HG03565 (cell line): ENCODE results near the gene SETD3.

Source experiments
- ATAC-seq: cut with Tn5 transposase; IDR thresholded peaks from one replicate; pipeline ENCODE4 v1.9.1; 2021; ENCODE audit warnings: mild to moderate bottlenecking, moderate library complexity; ENCODE audit not compliant: unreplicated experiment

SETD3 gene

DNA sequence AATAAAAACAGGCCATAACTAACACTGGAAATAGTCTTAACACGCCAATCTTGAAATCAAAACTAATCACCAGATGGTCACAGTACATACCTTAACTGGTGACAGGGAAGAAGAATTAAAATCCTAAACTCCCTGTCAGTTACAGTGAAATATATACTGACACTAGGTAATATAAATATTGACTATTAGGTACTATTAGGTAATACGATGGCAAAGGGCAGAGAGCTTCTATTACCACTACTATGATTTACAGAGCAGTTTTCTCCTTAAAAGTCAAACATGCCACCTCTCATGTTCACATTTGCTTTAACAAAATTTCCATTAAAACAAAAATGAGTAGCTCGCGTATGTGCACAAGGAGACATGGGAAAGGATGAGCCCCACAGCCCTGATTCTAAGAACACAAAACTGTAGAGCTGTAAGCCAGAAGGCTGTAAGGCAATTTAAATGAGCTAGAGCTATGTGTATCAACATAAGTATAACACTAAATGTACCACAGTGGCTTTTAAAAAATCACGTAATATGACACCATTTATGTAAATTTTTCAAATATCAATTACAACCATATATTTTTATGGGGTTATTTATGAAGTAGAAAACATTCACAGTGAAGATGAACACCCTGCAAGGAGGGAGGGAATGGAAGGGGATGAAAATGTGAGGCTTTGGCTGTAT, 19.1 kb downstream of the SETD3 start:
- ATAC-seq, result no peak

DNA sequence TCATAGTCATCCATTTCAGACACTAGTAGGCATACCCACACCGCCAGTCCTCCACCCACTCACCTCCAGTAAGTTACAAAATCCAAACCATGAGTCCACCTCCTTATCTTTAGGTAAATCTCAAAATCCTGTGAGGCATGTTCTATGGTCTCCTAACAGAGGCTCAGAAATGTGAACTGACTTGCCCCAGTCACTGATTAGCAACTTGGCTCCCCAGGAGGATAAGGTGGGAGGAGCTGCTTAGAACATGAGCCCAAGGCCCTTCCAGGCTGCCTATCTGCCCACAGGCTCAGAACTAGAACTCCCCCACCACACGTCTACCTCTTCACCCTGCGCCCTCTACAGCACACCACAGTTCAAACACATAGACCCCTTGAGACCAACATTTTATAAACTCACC, 19.9 kb downstream of the SETD3 start:
- ATAC-seq, result no peak

DNA sequence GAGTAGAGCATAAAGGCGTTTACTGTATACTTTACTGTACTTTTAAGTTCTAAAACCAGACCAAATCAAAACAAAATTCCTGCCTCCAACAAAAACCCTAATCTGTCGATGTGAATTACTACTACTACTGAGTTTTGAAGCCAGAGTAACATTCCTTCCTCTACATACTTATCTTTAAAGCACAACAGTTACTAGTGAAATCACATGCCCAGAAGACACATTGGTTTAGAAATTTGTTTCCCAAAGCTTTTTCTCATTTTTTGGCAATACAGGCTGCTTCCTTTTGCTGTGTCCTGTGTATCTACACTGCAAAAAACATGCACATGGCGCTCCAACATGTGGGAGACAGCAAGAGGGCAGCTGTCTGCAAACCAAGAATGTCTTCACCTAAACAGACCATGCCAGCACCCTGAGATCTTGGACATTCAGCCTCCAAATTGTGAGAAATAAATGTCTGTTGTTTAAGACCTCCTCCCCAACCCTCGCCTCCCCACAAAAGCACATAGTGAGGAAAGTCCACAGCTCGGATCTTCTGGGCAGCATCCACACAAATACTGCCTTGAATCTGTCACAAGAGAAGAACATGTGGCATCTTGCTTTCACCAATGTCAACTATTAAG, 21.1 kb downstream of the SETD3 start:
- no peak for ATAC-seq

DNA sequence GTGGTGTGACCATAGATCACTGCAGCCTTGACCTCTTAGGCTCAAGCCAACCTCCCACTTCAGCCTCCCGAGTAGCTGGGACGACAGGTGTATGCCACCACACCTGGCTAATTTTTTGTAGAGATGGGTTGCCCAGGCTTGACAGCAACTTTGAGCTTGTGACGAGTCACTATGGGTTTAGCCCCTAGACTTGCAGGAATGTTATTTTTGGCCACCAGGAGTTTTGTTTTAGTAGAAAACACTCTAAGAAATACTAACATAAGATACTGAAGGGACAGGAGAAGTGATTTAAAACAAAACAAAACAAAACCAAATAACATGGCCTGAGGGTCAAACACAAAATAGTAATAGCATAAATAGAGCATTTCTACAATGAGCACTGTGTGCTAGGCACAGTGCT, 26.4 kb downstream of the SETD3 start:
- no peak for ATAC-seq

DNA sequence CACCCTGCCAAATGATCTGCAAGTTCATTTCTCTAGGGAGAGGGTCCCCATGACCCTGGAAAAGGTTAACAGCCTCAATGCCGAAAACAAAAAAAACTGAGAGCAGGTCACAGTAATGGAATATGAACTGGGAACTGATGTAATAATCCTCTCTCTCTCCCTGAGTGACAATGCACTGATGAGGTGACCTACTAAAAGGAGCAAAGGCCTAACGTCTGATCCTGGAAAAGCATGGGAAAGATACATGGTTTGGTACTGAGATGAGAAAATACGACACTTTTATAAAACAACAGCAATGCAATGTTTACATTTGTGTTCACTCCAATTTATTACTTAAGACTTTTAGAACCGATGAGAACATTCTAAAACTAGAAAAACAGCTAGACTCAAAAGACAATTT, 27.7 kb downstream of the SETD3 start:
- no peak for ATAC-seq

DNA sequence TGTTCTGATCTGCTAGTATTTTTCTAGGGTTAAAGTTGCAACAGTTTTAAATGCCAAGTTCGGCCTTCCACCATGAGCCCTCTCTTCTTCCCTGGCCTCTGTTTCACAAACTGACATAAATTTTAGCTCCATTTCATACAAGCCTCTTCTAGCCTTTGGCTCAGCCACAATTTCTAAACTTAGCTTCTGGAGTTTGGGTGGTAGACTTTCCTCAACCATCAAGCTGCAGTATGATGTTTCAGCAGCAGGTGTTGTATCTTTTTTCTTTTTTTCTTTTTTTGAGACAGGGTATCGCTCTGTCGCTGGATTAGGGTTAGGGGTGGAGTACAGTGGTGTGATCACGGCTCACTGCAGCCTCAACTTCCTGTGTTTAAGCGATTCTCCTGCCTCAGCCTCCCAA, 29.4 kb downstream of the SETD3 start:
- ATAC-seq, result no peak

DNA sequence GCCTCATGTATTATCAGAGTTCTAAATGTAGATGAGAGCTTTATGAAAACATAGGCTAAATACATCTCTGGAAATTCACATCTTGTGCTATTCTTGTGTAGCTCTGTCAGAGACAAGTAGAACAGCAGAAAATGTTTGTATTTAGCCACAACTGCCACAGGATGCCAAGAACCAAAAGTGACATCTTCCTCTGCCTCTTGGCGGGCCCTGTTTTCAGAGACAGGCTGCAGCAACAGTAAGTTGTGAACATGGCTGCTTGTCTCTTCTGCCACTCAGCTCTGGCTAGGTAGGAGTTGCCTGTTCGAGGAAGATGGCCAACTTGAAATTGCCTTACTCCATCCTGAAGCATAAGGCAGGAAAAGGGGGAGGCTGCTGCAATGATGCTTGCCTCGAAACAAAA, 30.4 kb downstream of the SETD3 start:
- ATAC-seq, result no peak

DNA sequence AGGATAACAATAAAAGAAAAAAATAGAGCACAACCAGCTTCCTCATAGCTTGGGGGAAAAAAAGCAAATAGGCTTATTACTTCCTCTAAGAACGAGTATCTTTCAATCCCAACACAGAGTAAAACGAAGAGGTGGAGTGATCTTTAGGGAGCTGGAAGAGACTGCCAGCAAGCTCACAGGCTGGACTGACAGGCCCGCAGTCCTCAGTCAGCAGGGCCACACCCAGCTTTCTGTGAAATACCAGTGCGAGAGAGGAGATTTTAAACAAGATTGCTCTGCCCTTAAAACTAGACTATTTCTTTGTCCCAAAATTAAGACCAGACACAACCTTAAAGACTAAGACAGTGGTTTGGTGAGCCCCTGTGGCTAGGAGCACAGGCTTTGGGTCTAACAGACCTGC, 32.9 kb downstream of the SETD3 start:
- no peak for ATAC-seq

DNA sequence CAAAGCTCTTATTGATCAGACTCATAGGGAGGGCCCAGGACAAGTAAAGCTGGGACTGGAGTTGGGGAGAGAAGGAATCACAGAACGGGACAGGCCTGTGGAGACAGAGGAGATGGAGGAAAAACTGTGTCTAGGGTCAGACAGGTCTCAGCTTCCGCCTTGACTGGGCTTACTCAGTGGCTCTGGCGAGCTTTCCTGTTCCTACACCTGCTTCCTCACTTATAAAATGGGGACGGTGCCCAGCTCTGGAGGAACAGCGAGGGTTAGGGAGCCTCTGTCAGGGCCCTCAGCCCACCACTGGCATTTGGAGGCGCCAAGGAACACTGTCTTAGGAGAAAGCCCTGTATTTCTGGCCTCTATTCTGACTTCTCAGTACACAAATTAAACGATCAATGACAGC, 34.7 kb downstream of the SETD3 start:
- no peak for ATAC-seq

DNA sequence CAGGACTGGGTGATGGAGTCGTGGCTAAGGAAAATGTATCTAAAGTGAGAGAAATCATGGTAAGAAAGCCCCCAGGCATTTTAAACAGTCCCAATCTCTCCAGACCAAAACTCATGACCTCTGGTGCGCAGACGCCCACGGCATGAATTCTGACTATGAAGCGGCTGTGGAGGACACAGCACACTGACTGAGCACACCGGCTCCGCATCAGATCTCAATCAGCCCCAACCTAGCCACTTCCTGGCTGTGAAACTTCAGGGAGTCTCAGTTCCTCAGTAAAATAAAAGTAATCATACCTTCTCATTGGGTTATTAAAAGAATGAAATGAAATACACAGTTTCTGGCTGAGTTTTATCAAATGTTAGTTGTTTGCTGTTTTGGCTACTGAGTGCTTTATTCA, 38.7 kb downstream of the SETD3 start:
- no peak for ATAC-seq

DNA sequence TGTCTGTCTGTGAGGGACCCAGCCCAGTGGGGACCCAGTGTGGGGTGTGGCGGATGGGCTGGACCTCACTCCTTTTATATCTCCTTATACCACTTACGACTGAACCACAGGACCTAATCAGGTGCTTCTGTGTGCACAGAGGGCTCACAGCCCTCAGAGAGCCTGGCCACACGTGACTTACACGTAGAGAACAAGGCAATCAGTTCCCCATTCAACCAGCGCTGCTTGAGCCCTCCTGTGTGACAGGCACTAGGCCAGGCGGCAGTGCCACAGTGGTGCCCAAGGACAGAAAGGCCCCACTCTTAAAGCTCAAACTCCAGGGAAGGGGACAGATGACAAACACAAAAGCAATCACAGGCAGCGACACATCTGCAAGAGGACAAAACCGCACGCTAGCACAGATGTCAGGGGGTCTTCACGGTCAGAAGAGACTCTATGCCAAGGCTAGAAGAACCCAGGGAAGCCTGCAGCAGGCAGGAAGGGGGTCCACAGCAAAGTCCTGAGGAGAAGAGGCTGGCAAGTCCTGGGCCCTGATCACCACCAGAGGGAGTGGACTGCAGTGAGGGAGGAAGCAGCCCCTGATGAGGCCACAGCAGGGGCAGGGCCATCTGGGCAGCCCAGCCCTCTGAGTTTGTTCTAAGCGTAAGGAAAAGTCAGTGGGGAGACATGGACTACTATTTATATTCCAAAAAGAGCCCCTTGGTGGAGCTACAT, 39.3 kb downstream of the SETD3 start:
- ATAC-seq, result no peak

DNA sequence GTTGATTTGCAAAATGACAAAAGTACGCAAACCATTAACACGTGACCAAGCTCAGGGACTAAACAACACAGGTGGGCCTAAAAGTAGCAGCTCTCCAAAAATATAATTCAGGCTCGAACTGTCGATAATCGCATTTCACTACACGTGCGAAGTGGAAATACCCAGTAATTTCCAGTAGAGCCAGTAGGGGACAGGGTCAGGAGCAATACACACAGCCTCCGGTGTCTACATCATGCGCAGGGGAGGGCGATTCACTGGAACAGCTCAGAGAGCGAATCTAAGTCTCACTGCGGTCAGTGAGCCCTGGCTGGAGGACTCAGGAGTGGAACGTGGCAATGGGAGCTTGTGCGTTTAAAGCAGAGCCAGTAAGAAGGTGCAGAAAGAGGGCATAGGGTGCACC, 40.4 kb downstream of the SETD3 start:
- no peak for ATAC-seq

DNA sequence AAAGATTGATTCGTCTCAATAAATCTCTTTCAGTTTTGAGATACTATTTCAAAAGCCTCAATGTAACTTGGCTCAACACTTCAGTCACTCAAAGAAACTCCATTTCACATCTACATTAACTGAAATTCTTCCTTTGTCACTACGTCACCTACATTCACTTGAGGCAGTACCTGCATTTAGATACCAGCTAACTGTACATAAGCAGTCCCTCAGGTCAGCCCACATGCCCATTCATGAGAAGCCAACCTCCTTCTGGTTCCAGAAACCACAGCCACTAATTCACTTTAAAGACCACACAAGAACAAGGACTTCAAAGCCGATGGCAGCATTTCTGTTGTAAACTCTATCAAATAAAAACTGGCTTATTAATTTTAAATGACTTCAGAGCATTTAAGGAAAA, 43.0 kb downstream of the SETD3 start:
- no peak for ATAC-seq

DNA sequence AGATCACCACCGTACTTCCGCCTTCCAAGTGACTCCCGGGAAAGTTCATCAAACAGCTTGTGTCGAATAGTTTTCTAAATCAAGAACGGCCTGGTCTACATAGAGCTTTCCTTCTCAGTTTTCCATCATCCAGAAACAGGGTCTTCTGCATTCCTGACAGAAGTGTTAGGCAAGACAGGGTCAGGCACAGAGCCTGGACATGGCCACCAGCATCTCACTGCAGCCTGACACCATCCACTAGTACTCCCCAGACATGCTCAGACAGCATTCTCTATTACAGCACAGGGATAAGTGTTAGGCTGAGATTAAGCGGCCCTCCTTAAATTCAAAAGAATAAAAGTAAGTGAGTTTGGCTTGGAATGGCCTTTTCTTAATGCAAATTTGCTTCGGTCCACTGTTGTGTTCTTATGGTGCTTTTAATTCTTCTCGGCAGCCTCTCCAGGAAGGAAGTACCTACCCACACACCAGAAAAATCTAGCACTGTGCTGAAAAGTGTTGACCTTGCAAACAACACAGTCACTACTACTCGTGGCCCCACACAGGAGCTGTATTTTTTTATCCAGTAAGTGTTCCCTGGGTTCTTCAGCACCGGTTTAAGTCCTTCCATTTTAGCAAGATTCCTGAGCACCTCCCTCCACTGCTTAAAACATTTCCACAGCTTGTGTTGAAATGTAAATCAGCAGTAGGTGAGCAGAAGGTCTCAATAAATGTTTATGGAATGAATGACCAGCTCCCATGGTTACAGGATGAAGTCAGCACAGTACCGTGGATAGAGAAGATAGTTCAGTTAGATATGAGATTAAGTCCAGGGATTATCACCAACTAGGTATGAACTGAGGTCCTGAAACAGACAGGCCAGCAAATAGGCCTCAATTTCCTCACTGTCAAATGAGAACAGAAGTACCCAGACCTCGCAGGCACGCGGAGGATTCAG, 44.1 kb downstream of the SETD3 start:
- ATAC-seq, result no peak

DNA sequence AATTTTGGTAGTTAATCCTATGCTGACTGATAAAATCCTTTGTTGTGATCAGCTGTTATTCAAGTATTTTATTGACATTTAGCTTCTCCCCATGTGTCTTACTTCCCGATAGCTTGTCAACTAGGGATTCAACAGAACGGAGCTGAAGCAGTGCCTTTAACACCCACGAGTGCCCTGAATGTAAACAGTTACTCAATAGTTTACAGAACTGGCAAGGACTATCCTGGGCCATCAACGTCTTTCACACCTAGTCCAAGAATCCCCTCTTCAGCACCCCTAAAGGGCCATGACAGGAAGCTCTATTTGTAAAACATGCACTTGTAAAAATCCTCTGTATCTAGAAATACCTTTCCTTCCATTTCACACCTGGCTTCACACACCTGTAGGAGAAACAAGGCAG, 45.3 kb downstream of the SETD3 start:
- no peak for ATAC-seq

DNA sequence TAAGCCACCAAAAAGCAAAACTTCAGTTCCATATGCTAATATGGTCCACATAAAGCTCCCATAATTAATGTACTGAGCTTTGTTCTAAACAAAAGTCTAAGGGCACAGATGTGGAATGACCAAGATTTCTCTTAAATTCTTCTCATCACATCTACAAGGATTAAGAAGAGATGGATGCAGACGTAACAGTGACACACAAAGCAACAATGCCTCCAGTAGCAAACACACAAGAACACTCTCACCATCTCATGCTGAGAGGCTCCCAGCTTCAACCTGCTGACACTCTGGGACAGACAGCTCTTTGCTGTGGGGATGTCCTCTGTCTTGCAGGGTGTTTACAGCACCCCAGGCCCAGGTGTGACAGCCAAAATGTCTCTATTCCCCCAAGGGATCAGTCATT, 48.2 kb downstream of the SETD3 start:
- no peak for ATAC-seq

DNA sequence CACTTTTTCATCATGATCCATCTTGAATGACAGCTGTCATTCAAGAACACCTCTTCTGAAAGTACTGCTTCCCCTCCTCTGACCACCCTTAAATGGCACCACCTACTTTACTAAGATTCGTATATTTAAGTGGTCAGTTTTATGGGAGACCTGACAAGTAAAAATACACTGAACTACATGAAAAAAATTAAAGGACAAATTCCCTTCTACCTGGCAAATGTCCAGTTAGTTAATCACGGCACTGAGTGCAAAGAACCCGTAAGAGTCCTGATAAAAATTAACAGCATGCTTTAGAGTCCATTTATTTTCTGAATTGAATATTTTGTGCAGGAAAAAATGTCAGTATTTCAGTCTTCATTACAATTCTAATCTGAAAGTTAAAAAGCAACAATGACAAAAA, 48.7 kb downstream of the SETD3 start:
- no peak for ATAC-seq

DNA sequence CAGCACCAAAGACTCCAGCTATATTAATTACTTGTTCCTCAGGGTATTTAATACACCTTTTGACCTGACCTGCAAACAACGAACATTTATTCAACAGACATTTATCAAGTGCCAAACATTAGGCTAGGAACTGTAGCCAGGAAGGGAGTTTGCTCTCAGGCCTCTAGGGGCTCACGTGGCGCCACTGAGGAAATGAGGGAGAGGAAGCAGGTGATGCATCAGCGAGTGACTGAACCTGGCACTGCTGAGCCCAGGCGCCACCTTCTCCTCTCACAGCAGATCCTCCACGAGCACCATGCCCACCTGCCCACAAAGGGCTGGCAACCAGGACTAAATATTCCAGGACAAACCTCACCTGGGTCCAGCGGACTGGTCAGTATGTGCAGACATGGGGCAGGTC, 50.2 kb downstream of the SETD3 start:
- no peak for ATAC-seq

DNA sequence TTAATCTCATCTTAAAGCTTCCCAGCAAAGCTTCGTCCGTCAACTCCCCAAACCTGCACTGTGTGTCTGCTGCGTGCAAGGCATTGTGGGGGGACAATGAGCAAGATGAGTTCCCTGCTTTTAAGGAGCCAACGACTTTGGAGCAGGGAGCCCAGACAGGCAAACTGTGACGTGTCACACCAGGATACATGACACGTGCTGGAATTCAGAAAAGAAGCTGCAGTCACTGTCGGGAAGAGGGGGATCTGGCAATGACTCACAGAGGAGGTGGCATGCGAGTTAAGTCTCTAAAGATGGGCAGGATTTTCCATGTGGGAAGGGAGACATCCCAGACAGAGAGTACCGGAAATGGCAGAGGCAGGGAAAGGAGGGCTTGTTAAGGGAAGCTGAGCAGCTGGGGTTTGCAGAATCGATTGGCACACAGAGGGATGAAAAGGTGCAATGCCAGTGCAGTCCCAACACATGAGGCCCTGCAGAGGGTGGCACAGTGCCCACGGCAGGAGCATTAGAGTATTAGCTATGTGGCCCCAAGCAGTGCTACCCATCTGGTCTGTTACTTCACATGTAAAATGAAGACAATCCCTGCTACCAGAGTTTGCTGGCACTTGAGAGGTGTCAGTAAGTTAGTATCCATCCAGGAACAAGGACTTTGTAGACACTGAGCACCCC, 52.9 kb downstream of the SETD3 start:
- no peak for ATAC-seq

DNA sequence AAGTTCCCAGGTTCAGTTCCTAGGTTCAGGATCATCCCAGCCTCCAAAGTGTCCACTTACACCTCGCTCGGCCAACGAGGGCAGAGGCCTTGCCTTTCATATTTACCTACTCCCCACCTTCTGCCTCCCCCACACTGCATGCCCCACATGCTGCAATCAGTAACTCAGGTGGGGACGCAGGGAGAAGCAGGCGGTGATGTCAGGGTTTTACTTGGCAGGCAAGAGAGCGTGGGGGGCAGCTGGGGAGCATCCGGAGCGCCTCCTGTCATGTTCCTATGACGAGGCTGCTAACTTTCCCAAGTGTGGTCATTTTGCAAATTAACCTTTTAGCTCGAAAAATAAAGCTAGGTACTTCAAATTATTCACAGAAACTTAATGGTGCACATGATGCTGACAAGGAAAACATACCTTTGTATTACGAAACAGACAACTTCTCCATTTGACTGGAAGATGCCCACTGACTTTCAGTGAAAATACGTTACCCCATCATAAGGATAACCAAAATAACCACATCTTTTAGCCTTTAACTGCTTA, 53.8 kb downstream of the SETD3 start:
- no peak for ATAC-seq

DNA sequence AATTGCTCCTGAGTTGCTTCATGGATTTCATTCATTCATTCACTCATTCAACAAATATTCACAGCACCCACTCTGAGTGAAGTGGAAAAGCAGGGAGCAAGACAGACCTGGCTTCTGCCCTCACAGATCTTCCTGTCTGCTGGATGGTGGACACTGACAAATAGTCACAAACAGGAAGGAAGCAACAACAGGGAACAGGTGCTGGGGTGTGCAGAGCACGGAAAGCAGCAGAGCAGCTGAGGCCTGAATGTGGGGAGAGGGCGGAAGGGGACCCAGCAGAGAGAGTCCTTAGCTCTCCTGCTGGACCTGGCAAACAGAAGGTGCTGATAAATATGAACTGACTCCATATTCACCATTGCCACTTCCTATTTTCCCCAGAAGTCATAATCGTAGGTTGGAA, 54.4 kb downstream of the SETD3 start:
- no peak for ATAC-seq
